ENCODE measurements around the gene ZNF682.
"Not testable (repeated sequence)": the region's sequence is repeated elsewhere in the genome, so short reads cannot be mapped to it uniquely, and the experiment has no call there.

ZNF682 gene

DNA sequence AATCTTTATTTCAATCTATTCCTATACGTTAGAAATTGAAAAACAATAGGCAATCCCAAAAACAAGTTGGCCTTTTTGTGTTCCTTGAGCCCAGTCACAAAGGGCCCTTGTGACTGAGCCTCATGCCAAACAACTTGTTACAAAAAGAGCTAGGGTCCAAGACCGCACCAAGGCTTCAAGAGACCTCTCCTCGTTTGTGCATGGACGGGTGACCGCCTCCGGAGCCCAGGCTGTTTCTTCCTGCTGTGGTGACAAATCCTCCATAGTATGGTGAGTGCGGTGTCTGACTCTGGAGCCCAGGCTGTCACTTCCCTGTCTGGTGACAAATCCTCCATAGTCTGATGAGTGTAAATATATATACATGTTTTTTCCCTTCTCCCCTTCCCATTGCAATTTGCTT is 74.9 kb downstream of the ZNF682 start:
- DNase-seq (ENCODE audit: insufficient read length) (no peak), FAIRE-seq (no peak)
- TF ChIP-seq POLR2A (IDR thresholded peaks at IDR 0.05; ENCODE audit: low read depth, low read length) (no peak), POLR2AphosphoS5 (IDR thresholded peaks at IDR 0.05; ENCODE audit: low read depth, low read length) (no peak), TAF1 (IDR thresholded peaks at IDR 0.05; ENCODE audit: borderline replicate concordance, low read depth, low read length) (no peak)

GRCh38 chr19:19959151-19959799 is 80.0 kb downstream of the ZNF682 start:
- not testable (repeated sequence) for DNase-seq (ENCODE audit: insufficient read length); FAIRE-seq

DNA sequence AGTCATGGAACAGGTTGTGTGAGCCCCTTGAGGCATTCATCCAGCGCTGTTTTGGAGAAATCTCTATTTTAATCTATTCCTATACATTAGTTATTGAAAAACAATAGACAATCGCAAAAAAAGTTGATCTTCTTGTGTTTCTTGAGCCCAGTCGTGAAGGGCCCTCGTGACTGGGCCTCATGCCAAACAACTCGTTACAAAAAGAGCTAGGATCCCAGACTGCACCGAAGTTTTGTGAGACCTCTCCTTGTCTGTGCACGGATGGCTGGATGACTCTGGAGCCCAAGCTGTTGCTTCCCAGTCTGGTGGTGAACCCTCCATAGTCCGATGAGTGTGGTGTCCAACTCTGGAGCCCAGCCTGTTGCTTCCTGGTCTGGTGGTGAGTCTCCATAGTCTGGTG is 81.5 kb downstream of the ZNF682 start:
- FAIRE-seq; DNase-seq (ENCODE audit: insufficient read length): not testable (repeated sequence)

DNA sequence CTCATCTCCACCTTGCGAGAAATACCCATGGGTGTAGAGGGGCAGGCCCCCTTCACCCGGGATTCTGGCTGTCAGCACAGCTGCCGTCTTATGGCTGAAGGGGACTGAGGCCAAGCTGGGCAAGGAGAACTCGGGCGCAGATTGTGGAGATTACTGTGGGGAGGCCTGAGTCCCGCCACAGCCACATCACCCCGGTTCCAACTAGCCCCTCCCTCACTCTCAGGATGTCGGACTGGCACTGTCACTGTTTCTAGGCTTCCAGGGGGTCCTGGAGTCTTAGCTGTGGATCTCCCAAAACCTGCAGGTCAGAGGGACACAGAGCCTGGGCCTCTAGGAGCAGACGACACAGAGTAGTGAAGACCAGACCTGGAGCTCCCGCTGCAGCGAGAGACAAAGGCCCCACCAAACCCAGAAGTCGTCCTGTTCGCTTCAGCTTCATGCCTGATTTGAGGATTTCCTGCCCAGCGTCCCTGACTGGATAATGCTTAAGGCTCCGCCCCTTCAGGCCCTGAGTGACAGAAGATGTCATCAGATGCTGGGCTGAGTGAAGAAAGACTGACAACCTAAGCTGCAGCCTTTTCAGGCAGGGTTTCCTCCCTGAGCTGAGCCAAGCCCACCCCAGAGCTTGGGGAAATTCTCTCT is 82.8 kb downstream of the ZNF682 start:
- no peak for TF ChIP-seq POLR2AphosphoS5 (IDR thresholded peaks at IDR 0.05; ENCODE audit: low read depth, low read length)
- no peak for TF ChIP-seq POLR2A (IDR thresholded peaks at IDR 0.05; ENCODE audit: low read depth, low read length)
- TF ChIP-seq TAF1 (IDR thresholded peaks at IDR 0.05; ENCODE audit: borderline replicate concordance, low read depth, low read length), result no peak
- DNase-seq (ENCODE audit: insufficient read length) (no peak), FAIRE-seq (no peak)

DNA sequence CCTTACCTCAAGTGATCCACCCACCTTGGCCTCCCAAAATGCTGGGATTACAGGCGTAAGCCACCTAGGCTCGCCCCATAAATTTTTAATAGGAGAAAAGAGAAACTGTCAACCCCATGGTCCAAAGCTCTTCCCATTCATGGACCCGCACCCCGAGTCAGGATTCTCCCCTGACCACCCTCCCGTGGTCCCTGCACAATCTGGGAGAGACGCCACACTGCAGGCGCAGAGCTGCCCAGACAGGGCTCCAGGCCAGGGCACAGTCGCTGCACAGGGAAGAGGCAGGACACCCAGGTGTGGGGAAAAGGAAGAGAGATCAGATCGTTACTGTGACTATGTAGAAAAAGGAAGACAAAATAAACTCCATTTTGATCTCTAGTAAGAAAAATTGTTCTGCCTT is 84.1 kb downstream of the ZNF682 start:
- no peak for FAIRE-seq
- TF ChIP-seq TAF1 (IDR thresholded peaks at IDR 0.05; ENCODE audit: borderline replicate concordance, low read depth, low read length) (no peak), POLR2A (IDR thresholded peaks at IDR 0.05; ENCODE audit: low read depth, low read length) (no peak), POLR2AphosphoS5 (IDR thresholded peaks at IDR 0.05; ENCODE audit: low read depth, low read length) (no peak)
- no peak for DNase-seq (ENCODE audit: insufficient read length)
